Measurements from ENCODE around the gene FRMPD1. TPM values are rescaled to one million over a fixed set of nuclear protein-coding genes. Genes with fewer than 3 reads are reported as not detected.

The FRMPD1 gene
- total and polyA plus RNA-seq, 11 donors: 0.03 to 1.9 (median 0.75) TPM

- H3K9me3 ChIP-seq: no peaks in the 10 kb centered on the region
- DNase-seq: no peak
- H3K36me3 ChIP-seq: peaks cover 0 to 46% (median 43%) of the 10 kb centered on the region in 9 donors
- peak overlapping the region; percentile 74 to 98 (median 88) for H3K4me3 ChIP-seq
- intact Hi-C loops (cut with DNase I): loop anchor here in 4 of 10 donors (1.0 to 10.0 kb wide), 5 partner anchors 15 to 289 kb away; partner anchors contain the start of genes DCAF10 (in 1 of the 4) and TOMM5 (in 1 of the 4)
- H3K27me3 ChIP-seq: peaks cover 0 to 9% (median 0%) of the 10 kb centered on the region in 9 donors
- WGBS, 4 donors: 2 to 8% (median 3%) methylated on average over 6 of the region's 6 CpGs
- H3K4me1 ChIP-seq: peaks cover 3 to 28% (median 18%) of the 10 kb centered on the region in 12 donors
- TF ChIP-seq CTCF (IDR thresholded peaks at IDR 0.05): no peak
- TF ChIP-seq POLR2A (IDR thresholded peaks at IDR 0.05): no peak
- ATAC-seq: no peak
- H3K27ac ChIP-seq: peak overlapping the region in 11 of 12 donors; percentile 78 to 90 (median 86)
These were observed 133.5 kb downstream of the FRMPD1 start for GRCh38 chr9:37784291-37784615.

- 0 to 2% (median 1%) methylated on average over 30 to 73 of the region's 73 CpGs for WGBS, 4 donors
- H3K9me3 ChIP-seq: no peaks in the 10 kb centered on the region
- H3K4me3 ChIP-seq: peak within 1 kb of the TSS; percentile 74 to 98 (median 88)
- peaks cover 0 to 9% (median 0%) of the 10 kb centered on the region in 9 donors for H3K27me3 ChIP-seq
- peak within 1 kb of the TSS; percentile 25 to 90 (median 84) for H3K27ac ChIP-seq
- peak; percentile 88 to 93 (median 92) for DNase-seq
- H3K4me1 ChIP-seq: peaks cover 3 to 28% (median 18%) of the 10 kb centered on the region in 12 donors
- intact Hi-C loops (cut with DNase I): loop anchor here in 4 of 10 donors (1.0 to 10.0 kb wide), 6 partner anchors 14 to 290 kb away; partner anchors contain the start of genes DCAF10 (in 2 of the 4) and TOMM5 (in 1 of the 4)
- H3K36me3 ChIP-seq: peaks cover 0 to 40% (median 37%) of the 10 kb centered on the region in 9 donors
- TF ChIP-seq CTCF (IDR thresholded peaks at IDR 0.05): peak in 7 of 12 donors; percentile 9 to 24 (median 16)
- TF ChIP-seq POLR2A (IDR thresholded peaks at IDR 0.05): peak in 1 of 2 donors; percentile 70
- peak; percentile 95 to 98 (median 98) for ATAC-seq
These were observed 134.1 kb downstream of the FRMPD1 start, which contains the start of gene EXOSC3 for GRCh38 chr9:37784616-37785483. Gene EXOSC3, minus strand, starts transcription at chr9:37785064. Its CDS starts 20 bp downstream, at chr9:37785044.

GRCh38 chr9:37787059-37787458, 136.3 kb downstream of the FRMPD1 start:
- Histone ChIP-seq H3K27me3 (peaks cover 0 to 9% (median 0%) of the 10 kb centered on the region in 9 donors), H3K4me1 (peaks cover 3 to 28% (median 18%) of the 10 kb centered on the region in 12 donors), H3K27ac (no peak overlapping the region), H3K4me3 (no peak overlapping the region), H3K36me3 (peaks cover 0 to 18% (median 15%) of the 10 kb centered on the region in 9 donors), H3K9me3 (no peaks in the 10 kb centered on the region)
- intact Hi-C loops (cut with DNase I): loop anchor here in 4 of 10 donors (5.0 to 10.0 kb wide), 3 partner anchors 202 to 292 kb away; no protein-coding TSS in a partner anchor
- 36 to 52% (median 43%) methylated on average over 20 to 45 of the region's 45 CpGs for WGBS, 4 donors
- TF ChIP-seq POLR2A (IDR thresholded peaks at IDR 0.05): no peak
- no peak for TF ChIP-seq CTCF (IDR thresholded peaks at IDR 0.05)
- DNase-seq (no peak), ATAC-seq (no peak)

GRCh38 chr9:37788332-37788731, 137.6 kb downstream of the FRMPD1 start:
- Histone ChIP-seq H3K36me3 (peaks cover 0 to 5% (median 2%) of the 10 kb centered on the region in 9 donors), H3K4me3 (no peak overlapping the region), H3K4me1 (peaks cover 3 to 24% (median 13%) of the 10 kb centered on the region in 12 donors), H3K27ac (no peak overlapping the region), H3K27me3 (peaks cover 0 to 9% (median 0%) of the 10 kb centered on the region in 9 donors), H3K9me3 (no peaks in the 10 kb centered on the region)
- intact Hi-C loops (cut with DNase I): loop anchor here in 4 of 10 donors (5.0 to 10.0 kb wide), 3 partner anchors 204 to 294 kb away; no protein-coding TSS in a partner anchor
- TF ChIP-seq POLR2A (IDR thresholded peaks at IDR 0.05) (no peak), CTCF (IDR thresholded peaks at IDR 0.05) (no peak)
- ATAC-seq: no peak
- 79 to 87% (median 82%) methylated on average over 6 of the region's 6 CpGs for WGBS, 4 donors
- DNase-seq: no peak

Measured in heart left ventricle (tissue), 16 donors.